ENCODE data around the gene MRPS7. TPM values are rescaled to one million over a fixed set of nuclear protein-coding genes. Genes with fewer than 3 reads are reported as not detected.
A peak's percentile ranks its signal among the peaks of the same experiment; 100 is the strongest.

MRPS7 gene
- total RNA-seq (2022) (73.9 and 75.0 TPM in 2 replicates), Bru-seq, nascent RNA (percentile 79 among the genes with signal in this experiment), BruChase-seq, experiment 1, labeled RNA remaining after a 6-hour chase (percentile 91 among the genes with signal in this experiment), BruChase-seq, experiment 2, labeled RNA remaining after a 2-hour chase (percentile 79 among the genes with signal in this experiment)
- long read RNA-seq, transcript MRPS7-201 (5 exons, 1,406 nt) = major isoform, 266 of 313 reads
- long read RNA-seq, transcript MRPS7-203 (4 exons, 1,638 nt) = minor isoform, 12 of 313 reads
- long read RNA-seq, transcript MRPS7-204 (4 exons, 1,717 nt) = minor isoform, 5 of 313 reads
- long read RNA-seq, partial matches to known transcripts = 7 of 313 reads
- long read RNA-seq, other reads (novel, unspliced or antisense) = 20 of 313 reads

GRCh38 chr17:75261336-75262111 is at the start of gene MRPS7, which contains the start of gene GGA3:
MRPS7 (plus strand) TSS chr17:75261879; CDS start chr17:75261901, 22 bp downstream.
GGA3 (minus strand) TSS chr17:75261606; CDS start chr17:75261587, 19 bp downstream.
- H3K9me3 Mint-ChIP-seq (ENCODE audit: unreplicated experiment) = no peaks in the 10 kb centered on the region

DNA sequence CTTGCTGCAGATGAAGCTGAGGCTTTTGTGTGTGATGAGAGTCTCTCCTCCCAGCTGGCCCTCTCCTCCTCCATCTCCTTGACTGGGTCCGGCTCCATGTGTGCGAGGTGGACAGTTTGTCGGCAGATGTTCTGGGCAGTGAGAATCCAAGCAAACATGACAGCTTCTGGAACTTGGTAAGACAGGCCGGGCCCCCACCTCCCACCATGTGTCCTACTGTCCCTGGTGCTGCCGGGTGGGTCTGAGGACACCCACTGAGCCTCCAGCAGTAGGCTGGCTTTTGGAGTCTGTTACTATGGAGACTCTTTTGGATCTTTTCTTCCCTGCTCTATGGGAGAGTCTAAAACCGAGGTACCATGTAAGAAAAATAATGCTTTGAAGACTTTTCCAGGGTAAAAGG is 43.5 kb upstream of the MRPS7 start:
- TF ChIP-seq, protein P1, sequence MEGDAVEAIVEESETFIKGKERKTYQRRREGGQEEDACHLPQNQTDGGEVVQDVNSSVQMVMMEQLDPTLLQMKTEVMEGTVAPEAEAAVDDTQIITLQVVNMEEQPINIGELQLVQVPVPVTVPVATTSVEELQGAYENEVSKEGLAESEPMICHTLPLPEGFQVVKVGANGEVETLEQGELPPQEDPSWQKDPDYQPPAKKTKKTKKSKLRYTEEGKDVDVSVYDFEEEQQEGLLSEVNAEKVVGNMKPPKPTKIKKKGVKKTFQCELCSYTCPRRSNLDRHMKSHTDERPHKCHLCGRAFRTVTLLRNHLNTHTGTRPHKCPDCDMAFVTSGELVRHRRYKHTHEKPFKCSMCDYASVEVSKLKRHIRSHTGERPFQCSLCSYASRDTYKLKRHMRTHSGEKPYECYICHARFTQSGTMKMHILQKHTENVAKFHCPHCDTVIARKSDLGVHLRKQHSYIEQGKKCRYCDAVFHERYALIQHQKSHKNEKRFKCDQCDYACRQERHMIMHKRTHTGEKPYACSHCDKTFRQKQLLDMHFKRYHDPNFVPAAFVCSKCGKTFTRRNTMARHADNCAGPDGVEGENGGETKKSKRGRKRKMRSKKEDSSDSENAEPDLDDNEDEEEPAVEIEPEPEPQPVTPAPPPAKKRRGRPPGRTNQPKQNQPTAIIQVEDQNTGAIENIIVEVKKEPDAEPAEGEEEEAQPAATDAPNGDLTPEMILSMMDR (IDR thresholded peaks at IDR 0.05; ENCODE audit: unreplicated experiment) = no peak
- Mint-ChIP-seq H3K36me3 (ENCODE audit: insufficient read depth, unreplicated experiment) (peaks cover 72% of the 10 kb centered on the region), H3K27me3 (ENCODE audit: insufficient read depth, unreplicated experiment) (no peaks in the 10 kb centered on the region), H3K4me3 (ENCODE audit: unreplicated experiment) (no peak overlapping the region), H3K9me3 (ENCODE audit: unreplicated experiment) (no peaks in the 10 kb centered on the region), H3K27ac (ENCODE audit: low read depth, unreplicated experiment) (no peak overlapping the region), H3K4me1 (ENCODE audit: insufficient read depth, unreplicated experiment) (no peaks in the 10 kb centered on the region)
- intact Hi-C loops (cut with micrococcal nuclease) = no loop called here
- no peak for DNase-seq (ENCODE audit: unreplicated experiment)
- BruUV-seq (replicated peaks) = no TSS peak
- CTCF ChIA-PET = interaction anchor here (0.6 to 1.1 kb wide), 3 partner anchors 17 to 104 kb away, joined by 3 to 4 read pairs (median 3); no protein-coding TSS in a partner anchor
- POLR2A ChIA-PET = interaction anchor here (0.6 kb wide), 1 partner anchor 168 kb away, joined by 3 read pairs; no protein-coding TSS in a partner anchor

More at GRCh38 chr17:75261336-75262111, at the start of gene MRPS7, which contains the start of gene GGA3:
- peak within 1 kb of the TSS; percentile 100 for H3K27ac Mint-ChIP-seq (ENCODE audit: low read depth, unreplicated experiment)
- ChIA-PET POLR2A (interaction anchor here (0.5 to 6.0 kb wide), 36 partner anchors 10 to 519 kb away, joined by 3 to 142 read pairs (median 4); partner anchors contain the start of genes ARMC7, FDXR, GRB2 and JPT1), CTCF (interaction anchor here (0.6 to 3.7 kb wide), 7 partner anchors 9 to 823 kb away, joined by 3 to 38 read pairs (median 4); partner anchors contain the start of gene MIF4GD)
- TF ChIP-seq, protein P1 (IDR thresholded peaks at IDR 0.05; ENCODE audit: unreplicated experiment) = no peak
- peak within 1 kb of the TSS; percentile 100 for H3K4me3 Mint-ChIP-seq (ENCODE audit: unreplicated experiment)
- peaks cover 48% of the 10 kb centered on the region for H3K36me3 Mint-ChIP-seq (ENCODE audit: insufficient read depth, unreplicated experiment)
- H3K4me1 Mint-ChIP-seq (ENCODE audit: insufficient read depth, unreplicated experiment) = peaks cover 46% of the 10 kb centered on the region
- BruUV-seq (replicated peaks) = no TSS peak
- DNase-seq (ENCODE audit: unreplicated experiment) = peak; percentile 94
- intact Hi-C loops (cut with micrococcal nuclease) = no loop called here
- H3K27me3 Mint-ChIP-seq (ENCODE audit: insufficient read depth, unreplicated experiment) = no peaks in the 10 kb centered on the region

DNA sequence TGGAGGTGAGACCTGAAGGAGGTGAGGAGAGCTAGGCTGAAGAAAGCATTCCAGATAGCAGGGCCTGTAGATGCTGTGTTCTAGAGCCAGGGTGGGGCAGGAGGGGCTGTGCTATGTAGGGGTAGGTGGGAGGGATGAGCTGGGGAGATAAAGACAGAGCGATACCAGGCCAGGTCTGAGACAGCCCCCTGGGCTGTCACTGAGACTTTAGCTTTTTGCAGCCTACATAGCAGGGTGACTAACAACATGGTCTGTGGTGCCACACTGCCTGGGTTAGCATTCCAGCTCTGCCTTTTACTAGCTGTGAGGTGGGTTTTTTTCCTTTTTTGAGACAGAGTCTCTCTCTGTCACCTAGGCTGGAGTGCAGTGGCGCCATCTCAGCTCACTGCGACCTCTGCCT is 41.9 kb upstream of the MRPS7 start:
- no TSS peak for BruUV-seq (replicated peaks)
- DNase-seq (ENCODE audit: unreplicated experiment) = no peak
- H3K4me3 Mint-ChIP-seq (ENCODE audit: unreplicated experiment) = no peak overlapping the region
- CTCF ChIA-PET = interaction anchor here (0.6 to 1.6 kb wide), 5 partner anchors 14 to 106 kb away, joined by 3 to 8 read pairs (median 5); no protein-coding TSS in a partner anchor
- intact Hi-C loops (cut with micrococcal nuclease) = no loop called here
- TF ChIP-seq, protein P1 (IDR thresholded peaks at IDR 0.05; ENCODE audit: unreplicated experiment) = no peak
- H3K27me3 Mint-ChIP-seq (ENCODE audit: insufficient read depth, unreplicated experiment) = no peaks in the 10 kb centered on the region
- H3K4me1 Mint-ChIP-seq (ENCODE audit: insufficient read depth, unreplicated experiment) = no peaks in the 10 kb centered on the region
- POLR2A ChIA-PET = interaction anchor here (0.6 to 0.9 kb wide), 2 partner anchors 11 to 255 kb away, joined by 4 to 7 read pairs; no protein-coding TSS in a partner anchor
- H3K9me3 Mint-ChIP-seq (ENCODE audit: unreplicated experiment) = no peaks in the 10 kb centered on the region
- peaks cover 68% of the 10 kb centered on the region for H3K36me3 Mint-ChIP-seq (ENCODE audit: insufficient read depth, unreplicated experiment)
- no peak overlapping the region for H3K27ac Mint-ChIP-seq (ENCODE audit: low read depth, unreplicated experiment)

Measured in MCF 10A (cell line).